LoVo (cell line): ENCODE data around the gene SPIN2B.

Experiments used
- DNase-seq: peaks from one replicate; pipeline ENCODE4 v3.0.0-alpha.2; 2016; ENCODE audit warnings: low spot score

Gene SPIN2B

DNA sequence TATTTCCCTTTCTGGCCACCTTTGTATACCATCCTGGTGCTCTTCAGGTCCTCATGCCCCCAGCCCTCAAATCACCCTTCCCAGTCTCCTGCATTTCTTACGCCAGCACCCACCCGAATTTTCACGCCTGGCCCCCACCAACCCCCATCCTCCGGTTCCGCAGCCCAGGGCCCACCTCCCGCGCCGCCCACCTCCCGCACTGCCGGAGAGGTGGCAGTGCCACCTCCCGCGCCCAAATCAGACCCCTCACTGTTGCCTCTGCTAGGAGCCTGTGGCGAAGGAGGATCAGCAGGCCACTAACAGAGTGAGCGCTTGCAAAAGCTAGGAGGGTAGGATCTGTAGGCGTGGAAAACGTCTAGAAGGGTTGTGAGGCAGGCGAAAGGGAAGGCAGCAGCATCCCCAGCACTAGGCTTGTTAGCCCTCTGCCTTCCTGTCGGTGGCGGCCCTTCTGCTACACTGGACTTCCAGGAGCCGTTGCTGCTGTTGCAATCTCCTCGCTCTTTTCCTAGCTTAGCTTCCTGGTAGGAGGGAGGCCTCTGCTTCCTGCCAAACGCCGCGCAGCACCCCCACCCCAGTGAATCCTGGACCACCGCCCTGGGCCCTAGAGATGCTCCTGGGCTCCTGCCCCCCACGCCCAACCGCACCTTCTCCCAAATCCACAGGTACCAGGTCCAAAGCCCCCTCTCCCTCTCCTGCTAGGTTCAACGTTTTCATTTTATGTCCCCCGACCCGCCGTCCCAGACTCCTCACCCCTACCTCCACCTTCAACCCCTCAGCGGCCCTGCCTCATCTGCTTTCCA, 51.0 kb downstream of the SPIN2B start:
- no peak for DNase-seq
